Measurements from ENCODE around the gene KCNE2.

The KCNE2 gene

DNA sequence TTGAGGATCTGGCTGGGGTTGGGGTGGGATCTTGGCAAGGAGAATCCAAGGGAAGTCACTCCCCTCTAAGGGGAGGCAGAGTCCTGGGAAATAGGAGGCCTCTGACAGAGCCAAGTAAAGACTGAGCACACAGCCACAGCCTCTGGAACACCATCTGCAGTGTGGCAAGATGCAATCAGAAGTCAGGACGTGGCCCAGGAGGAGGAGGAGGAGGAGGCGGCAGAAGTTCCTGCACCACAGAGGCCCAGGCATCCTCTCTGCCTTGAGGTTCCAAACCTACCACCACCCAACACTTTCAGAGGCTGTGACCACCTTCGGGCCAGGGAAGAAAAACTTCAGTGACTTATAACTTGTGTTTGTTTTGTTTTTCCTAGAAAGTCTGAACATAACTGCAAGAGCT, 23.7 kb upstream of the KCNE2 start:
- Histone ChIP-seq H3K4me1 (ENCODE audit: insufficient read depth, low read length) (peaks cover 21% of the 10 kb centered on the region), H3K9ac (ENCODE audit: low read length) (no peak overlapping the region), H3K27ac (ENCODE audit: low read depth, low read length) (no peak overlapping the region), H3K27me3 (ENCODE audit: control insufficient read depth in 1 of 2, insufficient read depth in 2 of 2, low read length in 2 of 2) (no peaks in the 10 kb centered on the region), H3K36me3 (ENCODE audit: insufficient read depth, low read length) (no peaks in the 10 kb centered on the region), H3K9me3 (ENCODE audit: low read length) (no peaks in the 10 kb centered on the region), H3K4me3 (ENCODE audit: low read depth in 1 of 2, low read length in 2 of 2) (no peak overlapping the region)

DNA sequence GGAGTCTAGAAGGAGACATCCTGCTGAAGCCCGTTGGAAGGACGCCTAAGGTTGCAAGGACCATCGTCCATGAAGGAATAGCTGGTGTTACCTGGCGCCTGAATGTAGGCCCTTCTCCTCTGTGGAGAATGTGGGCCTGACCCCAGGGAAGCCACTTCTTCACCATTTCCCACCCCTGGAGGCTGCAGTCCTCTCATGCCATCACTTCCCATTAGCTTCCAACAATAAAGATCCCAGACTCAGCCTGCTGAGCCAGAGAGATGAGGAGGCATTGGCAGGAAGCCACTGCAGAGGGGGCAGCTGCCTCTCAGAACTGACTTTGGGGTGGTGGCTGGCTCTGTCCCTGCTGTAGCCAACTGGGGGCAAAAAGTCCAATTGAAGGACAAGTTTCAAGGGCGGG, 21.3 kb upstream of the KCNE2 start:
- peaks cover 27% of the 10 kb centered on the region for H3K4me1 ChIP-seq (ENCODE audit: insufficient read depth, low read length)
- no peaks in the 10 kb centered on the region for H3K27me3 ChIP-seq (ENCODE audit: control insufficient read depth in 1 of 2, insufficient read depth in 2 of 2, low read length in 2 of 2)
- no peak overlapping the region for H3K4me3 ChIP-seq (ENCODE audit: low read depth in 1 of 2, low read length in 2 of 2)
- no peak overlapping the region for H3K9ac ChIP-seq (ENCODE audit: low read length)
- H3K9me3 ChIP-seq (ENCODE audit: low read length), result no peaks in the 10 kb centered on the region
- no peak overlapping the region for H3K27ac ChIP-seq (ENCODE audit: low read depth, low read length)
- H3K36me3 ChIP-seq (ENCODE audit: insufficient read depth, low read length), result no peaks in the 10 kb centered on the region

DNA sequence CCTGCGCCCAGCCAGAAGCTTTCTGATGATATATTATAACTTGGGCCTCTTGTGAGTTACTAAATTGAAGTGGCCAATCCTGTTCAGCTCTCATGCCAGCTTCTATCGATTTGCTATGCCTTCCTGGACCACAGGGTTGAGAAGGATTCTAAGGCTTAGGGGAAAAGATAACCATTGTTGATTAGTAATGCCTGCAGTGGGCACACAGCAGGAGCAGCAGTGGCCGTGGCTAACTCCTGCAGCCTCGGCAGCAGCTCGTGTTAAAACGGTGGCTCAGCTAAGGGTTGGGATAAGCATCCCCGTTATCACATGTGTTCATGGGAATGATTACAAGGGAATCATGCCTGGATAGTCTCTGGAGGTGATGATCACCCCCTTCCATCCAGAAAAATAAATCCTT, 20.5 kb upstream of the KCNE2 start:
- Histone ChIP-seq H3K4me3 (ENCODE audit: low read depth in 1 of 2, low read length in 2 of 2) (no peak overlapping the region), H3K9ac (ENCODE audit: low read length) (no peak overlapping the region), H3K27ac (ENCODE audit: low read depth, low read length) (no peak overlapping the region), H3K9me3 (ENCODE audit: low read length) (no peaks in the 10 kb centered on the region), H3K27me3 (ENCODE audit: control insufficient read depth in 1 of 2, insufficient read depth in 2 of 2, low read length in 2 of 2) (no peaks in the 10 kb centered on the region), H3K36me3 (ENCODE audit: insufficient read depth, low read length) (no peaks in the 10 kb centered on the region), H3K4me1 (ENCODE audit: insufficient read depth, low read length) (peaks cover 28% of the 10 kb centered on the region)

DNA sequence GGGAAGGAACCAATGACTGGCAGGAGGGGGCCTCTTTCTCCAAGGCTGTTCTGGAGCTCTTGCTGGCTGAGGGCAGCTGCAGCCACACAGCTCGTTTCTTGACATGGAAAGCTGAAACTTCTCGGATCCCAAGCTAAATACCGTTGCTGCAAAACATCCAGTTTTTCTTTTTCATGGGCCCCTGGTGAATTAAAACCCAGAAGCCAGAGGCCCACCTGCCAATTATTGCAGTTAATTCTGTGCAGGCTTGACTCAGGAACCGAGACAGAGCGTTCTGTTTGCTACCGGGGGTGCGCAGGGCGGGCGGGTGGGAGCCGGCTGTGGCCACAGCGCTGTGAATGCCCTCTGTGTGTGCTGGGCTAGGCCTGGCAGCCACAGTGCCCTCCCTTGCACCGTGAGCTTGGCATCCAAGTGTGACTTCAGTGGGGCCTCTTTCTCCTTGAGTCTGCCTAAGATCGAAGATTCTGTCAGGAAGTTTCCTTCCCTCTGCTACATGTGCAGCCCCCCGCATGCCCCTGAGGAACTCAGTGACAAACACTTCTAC, 19.9 kb upstream of the KCNE2 start:
- H3K4me3 ChIP-seq (ENCODE audit: low read depth in 1 of 2, low read length in 2 of 2), result no peak overlapping the region
- H3K27me3 ChIP-seq (ENCODE audit: control insufficient read depth in 1 of 2, insufficient read depth in 2 of 2, low read length in 2 of 2), result no peaks in the 10 kb centered on the region
- no peak overlapping the region for H3K9ac ChIP-seq (ENCODE audit: low read length)
- H3K27ac ChIP-seq (ENCODE audit: low read depth, low read length), result no peak overlapping the region
- no peaks in the 10 kb centered on the region for H3K9me3 ChIP-seq (ENCODE audit: low read length)
- peaks cover 28% of the 10 kb centered on the region for H3K4me1 ChIP-seq (ENCODE audit: insufficient read depth, low read length)
- H3K36me3 ChIP-seq (ENCODE audit: insufficient read depth, low read length), result no peaks in the 10 kb centered on the region

DNA sequence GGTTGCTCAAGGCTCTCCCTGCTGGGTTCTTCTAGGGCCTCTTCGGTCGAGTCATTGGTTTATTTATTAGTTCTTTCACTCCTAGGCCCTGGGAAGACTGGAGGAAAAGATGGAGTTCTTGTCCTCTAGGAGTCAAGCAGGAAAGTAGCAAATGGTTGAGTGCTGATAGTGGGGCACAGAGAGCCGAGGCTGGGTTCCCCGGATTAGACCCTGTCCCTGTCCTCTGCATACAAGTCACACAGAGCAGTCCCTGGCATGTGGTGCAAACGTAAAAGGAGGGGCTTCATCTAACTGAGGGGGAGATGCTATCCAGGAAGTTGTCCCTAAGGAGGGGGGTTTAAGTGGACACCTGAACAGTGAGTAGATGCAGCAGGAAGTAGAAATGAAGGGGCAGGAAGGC, 19.2 kb upstream of the KCNE2 start:
- no peak overlapping the region for H3K9ac ChIP-seq (ENCODE audit: low read length)
- H3K9me3 ChIP-seq (ENCODE audit: low read length), result no peaks in the 10 kb centered on the region
- H3K27ac ChIP-seq (ENCODE audit: low read depth, low read length), result no peak overlapping the region
- H3K27me3 ChIP-seq (ENCODE audit: control insufficient read depth in 1 of 2, insufficient read depth in 2 of 2, low read length in 2 of 2), result no peaks in the 10 kb centered on the region
- H3K4me1 ChIP-seq (ENCODE audit: insufficient read depth, low read length), result peaks cover 28% of the 10 kb centered on the region
- H3K36me3 ChIP-seq (ENCODE audit: insufficient read depth, low read length), result no peaks in the 10 kb centered on the region
- H3K4me3 ChIP-seq (ENCODE audit: low read depth in 1 of 2, low read length in 2 of 2), result no peak overlapping the region

DNA sequence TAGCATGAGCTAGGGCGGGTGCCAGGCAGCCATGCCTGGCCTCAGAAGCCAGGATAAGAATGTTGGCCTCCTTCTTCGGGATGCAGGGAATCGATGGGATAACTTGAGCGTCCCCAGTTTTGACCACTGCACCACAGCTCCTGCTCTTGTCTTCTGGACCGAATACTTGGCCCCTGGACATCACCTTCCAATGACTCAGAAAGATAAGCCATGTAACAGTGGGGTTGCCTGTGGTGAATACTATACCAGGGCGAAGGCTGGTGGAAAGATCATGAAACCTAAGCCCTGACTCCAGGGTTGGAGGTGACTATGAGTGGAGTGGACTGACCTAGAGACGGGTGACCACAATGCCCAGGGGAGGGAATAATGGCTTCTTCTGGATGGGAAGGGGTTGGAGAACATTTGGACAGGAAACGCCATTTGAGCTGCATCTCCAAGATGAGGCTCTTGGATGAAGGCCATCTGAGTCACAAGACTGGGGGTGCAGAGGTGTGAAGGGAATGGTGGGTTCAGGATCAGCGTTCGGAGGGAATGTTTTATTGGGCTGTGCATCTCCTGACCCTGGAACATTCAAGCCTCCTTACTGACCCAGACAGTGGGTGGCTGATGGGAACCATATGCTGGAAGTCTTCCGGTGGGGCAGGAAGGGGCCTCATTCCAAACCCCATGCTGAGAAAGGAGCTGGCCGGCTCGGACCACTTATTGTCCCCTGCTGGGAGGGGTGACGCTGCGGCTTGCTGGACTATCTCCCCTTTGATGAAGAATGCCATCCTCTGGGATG, 18.5 kb upstream of the KCNE2 start:
- H3K9ac ChIP-seq (ENCODE audit: low read length), result no peak overlapping the region
- no peak overlapping the region for H3K27ac ChIP-seq (ENCODE audit: low read depth, low read length)
- H3K36me3 ChIP-seq (ENCODE audit: insufficient read depth, low read length), result no peaks in the 10 kb centered on the region
- peak overlapping the region in 1 of 2 donors; percentile 4 for H3K4me3 ChIP-seq (ENCODE audit: low read depth in 1 of 2, low read length in 2 of 2)
- H3K9me3 ChIP-seq (ENCODE audit: low read length), result no peaks in the 10 kb centered on the region
- H3K4me1 ChIP-seq (ENCODE audit: insufficient read depth, low read length), result peaks cover 28% of the 10 kb centered on the region
- no peaks in the 10 kb centered on the region for H3K27me3 ChIP-seq (ENCODE audit: control insufficient read depth in 1 of 2, insufficient read depth in 2 of 2, low read length in 2 of 2)

DNA sequence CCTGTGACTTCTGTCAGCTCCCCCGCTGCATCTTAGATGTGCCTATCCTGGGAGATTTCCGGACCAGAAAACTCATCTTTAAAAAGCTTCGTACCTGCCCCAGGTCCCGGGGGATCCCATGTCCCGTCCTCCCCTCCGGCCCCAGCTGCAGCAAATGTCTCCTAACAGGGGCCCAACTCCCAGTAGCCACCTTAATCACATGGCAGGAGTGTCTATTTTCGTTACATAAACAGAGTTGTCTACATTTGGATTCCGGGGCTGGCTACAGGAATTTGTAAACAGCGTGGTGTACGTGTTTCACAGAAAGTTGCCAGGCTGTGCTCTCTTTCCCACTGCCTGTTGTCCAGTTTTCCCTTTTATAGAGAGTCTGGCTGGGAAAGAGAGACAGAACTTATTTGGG, 17.9 kb upstream of the KCNE2 start:
- H3K4me3 ChIP-seq (ENCODE audit: low read depth in 1 of 2, low read length in 2 of 2), result peak overlapping the region in 1 of 2 donors; percentile 4
- H3K9me3 ChIP-seq (ENCODE audit: low read length), result no peaks in the 10 kb centered on the region
- H3K4me1 ChIP-seq (ENCODE audit: insufficient read depth, low read length), result peaks cover 28% of the 10 kb centered on the region
- no peak overlapping the region for H3K27ac ChIP-seq (ENCODE audit: low read depth, low read length)
- H3K36me3 ChIP-seq (ENCODE audit: insufficient read depth, low read length), result no peaks in the 10 kb centered on the region
- no peaks in the 10 kb centered on the region for H3K27me3 ChIP-seq (ENCODE audit: control insufficient read depth in 1 of 2, insufficient read depth in 2 of 2, low read length in 2 of 2)
- H3K9ac ChIP-seq (ENCODE audit: low read length), result no peak overlapping the region

DNA sequence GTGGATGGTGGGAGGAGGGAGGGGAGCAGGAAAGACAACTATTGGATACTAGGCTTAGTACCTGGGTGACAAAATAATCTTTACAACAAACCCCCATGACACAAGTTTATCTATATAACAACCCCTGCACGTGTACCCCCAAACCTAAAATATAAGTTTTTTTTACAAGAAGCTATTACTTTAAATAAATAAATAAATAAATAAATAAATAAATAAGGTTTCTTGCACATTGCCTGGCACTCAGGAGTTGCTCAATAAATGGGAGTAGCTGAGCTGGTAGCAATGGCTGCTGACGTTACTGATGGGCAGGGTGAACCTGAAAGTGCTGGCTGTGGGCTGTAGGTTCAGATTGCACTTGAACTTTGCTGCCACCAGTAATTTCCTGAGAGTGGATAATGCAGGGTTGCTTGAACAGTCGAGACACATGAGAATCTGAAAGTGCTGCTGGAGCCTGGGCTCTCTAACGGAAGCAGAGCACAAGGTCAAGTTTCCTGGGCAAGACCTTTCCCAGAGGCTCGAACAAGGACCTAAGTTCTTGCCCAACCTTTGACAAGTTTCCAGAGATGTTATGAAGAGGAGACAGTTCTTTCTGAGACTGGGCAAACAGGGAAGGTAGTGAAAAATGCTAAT, 14.8 kb upstream of the KCNE2 start:
- Histone ChIP-seq H3K9ac (ENCODE audit: low read length) (no peak overlapping the region), H3K4me1 (ENCODE audit: insufficient read depth, low read length) (peaks cover 28% of the 10 kb centered on the region), H3K4me3 (ENCODE audit: low read depth in 1 of 2, low read length in 2 of 2) (no peak overlapping the region), H3K27ac (ENCODE audit: low read depth, low read length) (no peak overlapping the region), H3K9me3 (ENCODE audit: low read length) (no peaks in the 10 kb centered on the region), H3K27me3 (ENCODE audit: control insufficient read depth in 1 of 2, insufficient read depth in 2 of 2, low read length in 2 of 2) (no peaks in the 10 kb centered on the region), H3K36me3 (ENCODE audit: insufficient read depth, low read length) (no peaks in the 10 kb centered on the region)

DNA sequence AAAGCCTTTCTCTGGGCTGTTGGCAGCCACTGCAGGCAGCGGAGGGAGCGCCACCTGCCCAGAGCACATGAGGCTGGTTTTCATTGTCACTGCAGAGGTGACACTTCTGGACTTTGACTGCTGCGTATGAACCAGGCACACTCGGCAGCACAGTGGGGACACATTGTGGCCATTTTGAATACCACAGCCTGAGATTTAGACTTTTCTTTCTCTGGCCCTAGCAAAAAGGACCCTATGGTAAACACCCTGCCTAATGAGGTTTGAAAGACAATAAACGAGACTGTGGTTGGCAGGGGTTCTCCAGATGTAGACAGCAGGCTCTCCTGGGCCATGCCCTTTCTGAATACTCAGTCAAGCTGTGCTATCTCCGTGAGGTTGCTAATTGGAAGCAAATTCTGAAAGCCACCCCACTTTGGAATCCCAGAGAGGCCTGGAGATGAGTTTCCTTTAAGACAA, 12.0 kb upstream of the KCNE2 start:
- Histone ChIP-seq H3K4me1 (ENCODE audit: insufficient read depth, low read length) (peaks cover 11% of the 10 kb centered on the region), H3K9ac (ENCODE audit: low read length) (no peak overlapping the region), H3K27me3 (ENCODE audit: control insufficient read depth in 1 of 2, insufficient read depth in 2 of 2, low read length in 2 of 2) (no peaks in the 10 kb centered on the region), H3K4me3 (ENCODE audit: low read depth in 1 of 2, low read length in 2 of 2) (no peak overlapping the region), H3K9me3 (ENCODE audit: low read length) (no peaks in the 10 kb centered on the region), H3K27ac (ENCODE audit: low read depth, low read length) (no peak overlapping the region), H3K36me3 (ENCODE audit: insufficient read depth, low read length) (no peaks in the 10 kb centered on the region)

DNA sequence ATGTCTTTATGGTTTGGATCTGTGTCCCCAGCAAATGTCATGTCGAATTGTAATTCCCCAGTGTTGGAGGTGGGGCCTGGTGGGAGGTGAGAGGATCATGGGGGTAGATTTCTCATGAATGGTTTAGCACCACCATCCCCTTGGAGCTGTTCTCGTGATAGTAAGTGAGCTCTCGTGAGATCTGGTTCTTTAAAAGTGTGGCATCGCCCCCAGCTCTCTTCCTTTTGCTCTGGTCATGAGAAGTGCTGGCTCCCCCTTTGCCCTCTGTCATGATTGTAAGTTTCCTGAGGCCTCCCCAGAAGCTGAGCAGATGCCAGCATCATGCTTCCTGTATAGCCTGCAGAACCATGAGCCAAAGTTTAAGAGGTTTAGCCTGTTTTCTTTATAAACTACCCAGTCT, 11.2 kb upstream of the KCNE2 start:
- Histone ChIP-seq H3K27ac (ENCODE audit: low read depth, low read length) (no peak overlapping the region), H3K9ac (ENCODE audit: low read length) (no peak overlapping the region), H3K36me3 (ENCODE audit: insufficient read depth, low read length) (no peaks in the 10 kb centered on the region), H3K4me3 (ENCODE audit: low read depth in 1 of 2, low read length in 2 of 2) (no peak overlapping the region), H3K9me3 (ENCODE audit: low read length) (no peaks in the 10 kb centered on the region), H3K27me3 (ENCODE audit: control insufficient read depth in 1 of 2, insufficient read depth in 2 of 2, low read length in 2 of 2) (no peaks in the 10 kb centered on the region), H3K4me1 (ENCODE audit: insufficient read depth, low read length) (peaks cover 5% of the 10 kb centered on the region)

DNA sequence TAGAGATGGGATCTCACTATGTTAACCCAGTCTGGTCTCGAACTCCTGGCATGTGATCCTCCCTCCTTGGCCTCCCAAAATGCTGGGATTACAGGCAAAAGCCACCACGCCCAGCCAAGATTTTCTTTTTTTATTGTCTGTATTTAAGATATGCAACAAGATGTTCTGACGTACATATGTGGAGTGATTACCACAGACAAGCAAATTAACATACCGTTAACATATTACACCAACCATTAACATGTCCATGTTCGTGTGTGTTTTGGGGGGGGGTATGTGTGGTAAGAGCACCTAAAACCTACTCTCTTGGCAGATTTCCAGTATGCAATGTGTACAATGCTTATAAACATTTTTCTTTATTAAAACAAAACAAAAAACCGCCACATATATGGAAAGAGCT, 10.6 kb upstream of the KCNE2 start:
- Histone ChIP-seq H3K27ac (ENCODE audit: low read depth, low read length) (no peak overlapping the region), H3K9ac (ENCODE audit: low read length) (no peak overlapping the region)

More for the DNA sequence above, 10.6 kb upstream of the KCNE2 start:
- Histone ChIP-seq H3K27me3 (ENCODE audit: control insufficient read depth in 1 of 2, insufficient read depth in 2 of 2, low read length in 2 of 2) (no peaks in the 10 kb centered on the region), H3K4me1 (ENCODE audit: insufficient read depth, low read length) (no peaks in the 10 kb centered on the region), H3K9me3 (ENCODE audit: low read length) (no peaks in the 10 kb centered on the region), H3K4me3 (ENCODE audit: low read depth in 1 of 2, low read length in 2 of 2) (no peak overlapping the region), H3K36me3 (ENCODE audit: insufficient read depth, low read length) (no peaks in the 10 kb centered on the region)

All from muscle layer of colon (tissue), 2 donors.